Activated T-helper 1 cell treated with anti-CD3 and anti-CD28 coated beads, Interleukin-2, amount 50 U/mL, for 16 hours (primary cell): ENCODE measurements around the gene ETV6.
"Not testable (repeated sequence)": the region's sequence is repeated elsewhere in the genome, so short reads cannot be mapped to it uniquely, and the experiment has no call there.

ENCODE experiments used
- DNase-seq, 2 donors: peaks; one replicate each; pipeline ENCODE4 v3.0.0-alpha.2; 2020; ENCODE audit warnings: low read depth in 1 of 2, low spot score in 1 of 2

The ETV6 gene

GRCh38 chr12:11649413-11650285 is at the start of gene ETV6:
TSS of gene ETV6 (plus strand) at chr12:11649674. CDS start at chr12:11650128, 454 bp downstream.
- peak; percentile 9 to 68 for DNase-seq

GRCh38 chr12:11600199-11600598 is 49.3 kb upstream of the ETV6 start:
- no peak for DNase-seq

- DNase-seq: no peak
Measured at GRCh38 chr12:11601647-11602046, 47.8 kb upstream of the ETV6 start.

GRCh38 chr12:11607313-11608081 is 42.0 kb upstream of the ETV6 start:
- no peak for DNase-seq

GRCh38 chr12:11609045-11609444 is 40.4 kb upstream of the ETV6 start:
- DNase-seq: no peak

GRCh38 chr12:11615481-11615880 is 34.0 kb upstream of the ETV6 start:
- no peak for DNase-seq

GRCh38 chr12:11618046-11618445 is 31.4 kb upstream of the ETV6 start:
- DNase-seq: no peak

GRCh38 chr12:11621797-11622423 is 27.6 kb upstream of the ETV6 start:
- no peak for DNase-seq

- no peak for DNase-seq
Measured at GRCh38 chr12:11622876-11623281, 26.6 kb upstream of the ETV6 start.

GRCh38 chr12:11623382-11623781 is 26.1 kb upstream of the ETV6 start:
- no peak for DNase-seq

GRCh38 chr12:11624116-11624515 is 25.4 kb upstream of the ETV6 start:
- no peak for DNase-seq

- DNase-seq: not testable (repeated sequence)
Measured at GRCh38 chr12:11627709-11628108, 21.8 kb upstream of the ETV6 start.

- DNase-seq: no peak
Measured at GRCh38 chr12:11628353-11628752, 21.1 kb upstream of the ETV6 start.

GRCh38 chr12:11630046-11630706 is 19.3 kb upstream of the ETV6 start:
- no peak for DNase-seq

GRCh38 chr12:11631288-11631687 is 18.2 kb upstream of the ETV6 start:
- DNase-seq: no peak

- DNase-seq: not testable (repeated sequence)
Measured at GRCh38 chr12:11631881-11632280, 17.6 kb upstream of the ETV6 start.

GRCh38 chr12:11633968-11634367 is 15.5 kb upstream of the ETV6 start:
- no peak for DNase-seq

GRCh38 chr12:11635341-11635740 is 14.1 kb upstream of the ETV6 start:
- DNase-seq: no peak

GRCh38 chr12:11638315-11638916 is 11.1 kb upstream of the ETV6 start:
- no peak for DNase-seq

- DNase-seq: no peak
Measured at GRCh38 chr12:11639454-11639853, 10.0 kb upstream of the ETV6 start.

GRCh38 chr12:11641522-11641921 is 8.0 kb upstream of the ETV6 start:
- no peak for DNase-seq
